Activated CD8-positive, alpha-beta memory T cell treated with anti-CD3 and anti-CD28 coated beads, Interleukin-2, amount 50 U/mL, for 48 hours (primary cell): ENCODE measurements around the gene ASCC2.

Experiments used
- DNase-seq: peaks from one replicate; pipeline ENCODE4 v3.0.0-alpha.2; 2020

The ASCC2 gene

DNA sequence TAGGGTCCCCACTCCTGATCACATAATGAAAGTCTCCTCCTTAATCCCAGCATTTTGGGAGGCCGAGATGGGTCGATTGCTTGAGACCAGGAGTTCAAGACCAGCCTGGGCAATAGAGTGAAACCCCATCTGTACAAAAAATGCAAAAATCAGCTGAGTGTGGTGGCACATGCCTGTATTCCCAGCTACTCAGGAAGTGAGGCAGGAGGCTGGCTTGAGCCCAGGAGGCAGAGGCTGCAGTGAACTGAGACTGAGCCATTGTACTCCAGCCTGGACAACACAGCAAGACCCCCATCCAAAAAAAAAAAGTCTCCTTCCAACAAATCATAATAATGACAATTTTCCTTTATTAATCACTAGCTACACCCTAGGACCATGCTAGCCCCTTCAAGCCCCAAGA, 86.4 kb downstream of the ASCC2 start:
- no peak for DNase-seq

DNA sequence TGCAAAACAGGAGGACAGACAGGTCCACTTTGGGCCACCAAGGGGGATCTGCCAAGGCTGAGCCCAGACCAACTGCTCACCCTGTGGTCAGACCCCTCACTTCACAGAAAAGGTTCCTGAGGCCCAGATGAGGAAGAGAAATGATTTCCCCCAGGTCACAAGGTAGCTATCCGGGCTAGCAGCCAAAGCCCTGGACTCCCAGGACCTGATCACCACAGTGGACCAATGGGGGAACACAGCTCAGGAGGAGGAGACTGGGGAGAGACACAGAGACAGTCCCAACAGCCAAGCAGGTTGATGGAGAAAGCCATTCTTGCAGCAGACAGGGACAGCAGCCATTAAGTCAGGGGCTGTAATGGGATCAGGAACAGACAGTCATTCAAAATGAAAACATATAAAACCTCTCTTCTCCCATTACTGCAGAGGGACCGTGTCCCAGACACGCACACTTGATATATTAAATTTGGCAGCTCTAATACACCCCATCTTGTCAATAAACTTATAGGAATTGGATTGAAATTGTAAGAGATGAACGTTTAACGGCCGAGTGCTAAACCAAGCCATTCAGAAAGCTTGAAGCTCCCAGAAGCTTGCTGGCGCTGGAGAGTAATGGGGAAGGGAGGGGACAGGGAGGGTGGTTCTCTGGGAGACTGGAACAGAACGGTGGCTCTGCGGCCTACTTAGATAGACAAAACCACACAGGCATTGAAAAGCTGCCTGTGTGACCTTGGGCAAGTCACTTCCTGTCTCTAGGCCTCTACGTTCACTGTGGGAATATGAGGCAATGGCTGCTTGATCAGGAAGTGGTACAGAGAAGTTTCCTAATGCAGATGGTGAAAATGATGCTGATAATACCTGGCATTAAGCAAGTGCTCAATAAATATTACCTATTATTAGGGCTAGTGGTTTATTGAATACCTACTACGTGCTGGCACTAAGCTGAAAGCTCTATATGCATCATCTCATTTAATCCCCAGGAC, 87.2 kb downstream of the ASCC2 start:
- no peak for DNase-seq

DNA sequence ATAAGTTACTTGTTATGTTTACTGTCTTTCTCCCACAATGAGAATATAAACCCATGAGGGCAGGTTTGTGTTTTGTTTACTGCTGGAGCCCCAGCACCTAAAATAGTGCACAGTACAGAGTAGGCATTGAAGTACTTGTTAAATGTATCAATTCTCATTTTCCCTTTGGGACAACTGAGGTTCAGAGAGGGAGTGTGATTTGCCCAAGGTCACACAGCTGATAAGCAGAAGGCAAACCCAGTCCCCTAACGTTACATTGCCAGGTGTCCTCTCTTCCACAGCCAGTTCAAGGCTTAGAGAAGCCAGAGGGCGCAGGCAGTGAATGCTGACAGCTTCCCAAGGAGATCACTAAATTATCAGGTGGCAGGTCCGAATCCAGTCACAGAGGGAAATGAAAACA, 88.0 kb downstream of the ASCC2 start:
- no peak for DNase-seq

DNA sequence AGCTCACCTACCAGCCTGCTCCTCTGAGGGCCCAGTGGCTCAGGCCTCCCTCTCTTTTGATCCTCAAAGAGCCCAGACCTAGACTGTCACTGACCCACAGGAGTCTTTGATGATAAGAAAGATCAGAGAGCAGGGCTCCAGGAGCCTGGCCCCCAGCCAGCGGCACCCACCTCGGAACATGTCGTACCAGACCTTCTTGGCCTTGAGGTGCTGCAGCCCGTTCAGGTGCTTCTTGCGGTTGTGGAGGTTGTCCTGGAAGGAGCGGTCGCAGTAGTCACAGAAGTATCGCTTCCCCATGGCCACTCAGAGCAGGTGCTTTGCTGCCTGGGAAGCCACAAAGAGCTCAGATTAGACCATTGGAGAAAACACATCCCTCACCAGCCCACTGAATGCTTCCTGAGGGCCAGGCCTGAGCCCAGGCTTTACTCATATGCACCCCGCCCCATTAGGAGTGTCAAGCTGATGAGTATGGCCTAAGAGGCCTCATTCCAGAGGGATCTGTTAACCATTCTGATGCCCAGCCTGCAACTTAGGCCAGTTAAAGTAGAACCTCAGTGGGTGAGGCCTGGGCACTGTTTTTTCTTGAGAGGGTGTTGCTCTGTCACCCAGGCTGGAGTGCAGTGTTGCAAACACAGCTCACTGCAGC, 89.7 kb downstream of the ASCC2 start:
- no peak for DNase-seq

DNA sequence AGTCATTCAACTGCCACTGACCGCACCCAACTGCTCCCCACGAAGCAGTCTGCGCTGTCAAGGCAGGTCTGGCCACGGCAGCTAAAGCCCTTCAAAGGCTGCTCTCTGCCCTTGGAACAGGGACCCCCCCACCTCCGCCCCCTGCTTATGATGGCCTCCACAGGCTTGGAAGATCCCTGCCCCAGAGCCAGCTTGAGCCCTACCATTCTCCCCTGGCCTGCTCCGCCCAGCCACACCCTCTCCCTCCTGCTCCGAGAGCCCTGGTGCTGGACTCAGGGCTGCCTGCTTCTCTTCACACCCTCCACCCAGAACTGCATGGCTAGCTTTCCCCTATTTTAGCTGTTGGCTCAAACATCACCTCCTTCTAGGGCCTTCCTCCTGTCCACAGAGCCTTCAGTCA, 90.2 kb downstream of the ASCC2 start:
- DNase-seq = no peak

DNA sequence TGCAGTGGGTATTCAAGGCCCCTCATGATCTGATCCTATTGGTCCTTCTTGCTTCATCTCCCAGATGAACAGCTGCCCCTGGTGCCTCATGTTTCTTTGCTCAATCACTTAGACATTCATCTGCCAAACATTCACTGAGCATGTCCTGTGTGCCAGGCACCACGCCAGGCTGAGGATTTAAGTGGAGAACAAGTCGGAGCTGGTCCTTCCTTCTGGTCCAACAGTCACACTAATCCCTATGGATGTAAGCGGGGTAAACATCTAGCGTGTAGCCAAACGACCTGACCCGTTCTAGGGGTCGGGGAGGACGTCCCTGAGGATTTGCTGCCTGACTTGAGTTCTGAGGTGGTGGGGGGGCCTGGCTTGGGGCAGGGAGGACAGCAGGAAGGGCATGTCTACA, 93.2 kb downstream of the ASCC2 start:
- DNase-seq = no peak

DNA sequence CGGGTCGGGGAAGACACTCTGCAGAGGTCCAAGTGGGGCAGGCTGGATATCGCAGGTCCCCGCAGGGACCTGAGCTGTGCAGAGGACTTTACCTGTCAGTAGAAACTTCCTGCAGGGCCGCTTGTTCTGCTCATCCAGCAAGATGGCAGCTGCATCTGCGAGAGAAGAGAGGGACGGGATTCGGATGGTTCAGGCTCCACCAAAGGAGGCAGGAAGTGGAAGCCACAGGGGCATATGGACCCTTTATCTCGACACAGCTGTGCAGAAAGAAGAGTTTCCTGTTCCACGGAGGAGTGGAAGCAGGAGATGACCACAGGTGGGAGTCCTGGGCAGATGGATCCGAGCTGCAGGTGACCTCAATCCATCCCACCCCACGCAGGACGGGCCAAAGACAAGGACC, 95.7 kb downstream of the ASCC2 start:
- DNase-seq = no peak

DNA sequence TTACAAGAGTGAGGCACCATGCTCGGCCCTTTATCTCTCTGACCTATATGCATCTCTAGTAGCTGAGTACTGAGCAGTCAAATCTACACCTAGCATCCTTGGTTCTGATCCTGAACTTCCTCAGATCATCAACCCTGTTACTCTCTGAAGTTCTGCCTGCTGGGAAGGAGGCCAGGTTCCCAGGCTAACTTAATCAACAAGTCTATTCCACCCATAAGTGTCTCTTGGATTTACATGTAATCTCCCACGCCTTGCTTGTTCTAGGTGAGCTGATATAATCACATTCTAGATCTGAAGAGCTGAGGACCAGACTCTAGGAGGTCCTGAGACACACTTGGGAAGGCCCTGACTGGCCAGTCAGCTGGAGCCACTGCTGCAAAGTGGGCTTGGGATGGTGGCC, 96.1 kb downstream of the ASCC2 start:
- no peak for DNase-seq

DNA sequence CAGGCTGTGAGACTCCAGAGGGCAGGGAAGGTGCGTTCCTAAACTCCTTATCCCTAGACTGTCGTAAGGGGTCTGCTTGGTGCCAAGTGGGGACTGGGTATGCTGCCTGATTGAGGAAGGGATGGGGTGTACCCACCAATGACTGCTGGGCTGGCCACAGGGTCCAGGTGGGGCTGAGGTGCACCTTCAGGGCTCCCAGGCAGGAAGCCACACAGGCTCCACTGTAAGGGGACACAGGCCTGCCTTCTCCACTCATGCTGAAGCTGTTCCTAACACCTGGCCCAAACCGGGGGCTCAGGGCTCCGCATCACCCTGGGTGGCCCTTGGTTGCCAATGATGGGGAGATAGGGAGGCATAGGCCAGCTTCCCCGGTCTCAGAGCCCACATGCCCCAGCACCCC, 97.9 kb downstream of the ASCC2 start:
- DNase-seq = no peak

DNA sequence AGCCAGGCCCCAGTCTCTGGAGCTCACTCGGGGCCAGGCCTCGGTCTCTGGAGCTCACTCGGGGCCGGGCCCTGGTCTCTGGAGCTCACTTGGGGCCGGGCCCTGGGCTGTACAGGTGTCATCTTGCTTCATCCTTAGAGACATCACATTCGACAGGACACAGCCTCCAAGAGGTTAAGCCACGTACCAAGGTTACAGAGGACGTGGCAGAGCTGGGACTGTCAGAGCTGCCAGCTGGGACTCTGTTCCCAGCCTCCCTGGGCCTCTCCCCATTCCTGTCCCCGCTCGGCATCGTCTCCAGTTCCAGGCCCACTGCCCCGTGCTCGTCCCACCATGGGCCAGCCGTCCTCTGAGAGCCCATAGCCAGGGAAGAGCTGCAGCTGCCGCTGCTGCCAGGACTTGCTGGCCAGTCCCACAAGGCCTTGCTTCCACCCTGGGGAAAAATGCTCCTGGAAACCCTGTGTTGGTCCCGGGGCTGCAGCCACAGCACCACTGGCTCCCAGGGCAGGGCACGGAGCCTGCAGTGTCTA, 98.7 kb downstream of the ASCC2 start:
- DNase-seq = no peak
